ENCODE measurements around the gene FAAP100.

FAAP100 gene

DNA sequence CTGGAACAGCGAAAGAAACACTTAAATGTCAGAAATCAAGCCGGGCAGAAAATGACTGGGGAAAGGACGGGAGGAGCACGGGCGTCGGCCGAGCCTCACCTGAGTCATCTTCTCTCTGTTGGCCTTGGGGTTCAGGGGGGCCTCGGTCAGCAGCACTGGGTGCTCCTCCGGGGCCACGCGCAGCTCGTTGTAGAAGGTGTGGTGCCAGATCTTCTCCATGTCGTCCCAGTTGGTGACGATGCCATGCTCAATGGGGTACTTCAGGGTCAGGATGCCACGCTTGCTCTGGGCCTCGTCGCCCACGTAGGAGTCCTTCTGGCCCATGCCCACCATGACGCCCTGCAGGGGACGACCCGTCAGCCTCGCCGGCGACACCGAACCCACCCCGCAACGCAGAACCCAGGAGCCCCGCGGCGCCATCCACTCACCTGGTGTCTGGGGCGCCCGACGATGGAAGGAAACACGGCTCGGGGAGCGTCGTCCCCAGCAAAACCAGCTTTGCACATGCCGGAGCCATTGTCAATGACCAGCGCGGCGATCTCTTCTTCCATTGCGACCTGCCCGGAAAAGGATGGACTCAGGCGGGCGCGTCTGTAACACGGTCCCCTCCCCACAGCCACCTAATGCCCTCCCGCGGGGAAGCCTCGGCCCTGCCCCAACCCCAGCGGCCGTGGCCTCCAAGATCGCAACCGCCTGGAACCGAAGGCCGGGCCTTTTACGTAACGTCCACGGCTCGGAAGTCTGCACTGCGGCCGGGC lies 40.2 kb downstream of the FAAP100 start:
- no peak for DNase-seq (ENCODE audit: low read depth)

DNA sequence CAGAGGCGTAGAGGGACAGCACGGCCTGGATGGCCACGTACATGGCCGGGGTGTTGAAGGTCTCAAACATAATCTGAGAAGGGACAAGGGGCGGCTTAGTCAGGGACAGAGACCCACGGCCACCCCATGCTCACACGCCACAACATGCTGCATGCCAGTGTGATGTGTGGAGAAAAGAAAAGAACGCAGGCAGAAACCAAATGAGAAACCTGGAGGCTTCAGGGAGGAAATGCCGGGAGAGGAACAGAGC lies 40.7 kb downstream of the FAAP100 start:
- no peak for DNase-seq (ENCODE audit: low read depth)

DNA sequence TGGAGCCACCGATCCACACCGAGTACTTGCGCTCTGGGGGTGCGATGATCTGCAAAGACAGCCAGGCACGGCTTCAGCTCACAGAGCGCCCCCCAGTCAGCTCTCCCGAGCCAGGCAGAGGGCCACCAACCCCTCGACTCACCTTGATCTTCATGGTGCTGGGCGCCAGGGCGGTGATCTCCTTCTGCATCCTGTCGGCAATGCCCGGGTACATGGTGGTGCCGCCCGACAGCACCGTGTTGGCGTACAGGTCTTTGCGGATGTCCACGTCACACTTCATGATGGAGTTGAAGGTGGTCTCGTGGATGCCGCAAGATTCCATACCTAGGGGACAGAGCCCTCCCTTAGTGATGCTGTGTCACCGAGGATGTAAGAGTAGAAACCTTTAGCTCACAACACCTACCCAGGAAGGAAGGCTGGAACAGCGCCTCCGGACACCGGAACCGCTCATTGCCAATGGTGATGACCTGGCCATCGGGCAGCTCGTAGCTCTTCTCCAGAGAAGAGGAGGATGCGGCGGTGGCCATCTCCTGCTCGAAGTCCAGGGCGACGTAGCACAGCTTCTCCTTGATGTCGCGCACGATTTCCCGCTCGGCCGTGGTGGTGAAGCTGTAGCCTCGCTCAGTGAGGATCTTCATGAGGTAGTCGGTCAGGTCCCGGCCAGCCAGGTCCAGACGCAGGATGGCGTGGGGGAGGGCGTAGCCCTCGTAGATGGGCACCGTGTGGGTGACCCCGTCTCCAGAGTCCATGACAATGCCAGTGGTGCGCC lies 41.2 kb downstream of the FAAP100 start:
- DNase-seq (ENCODE audit: low read depth), result no peak

DNA sequence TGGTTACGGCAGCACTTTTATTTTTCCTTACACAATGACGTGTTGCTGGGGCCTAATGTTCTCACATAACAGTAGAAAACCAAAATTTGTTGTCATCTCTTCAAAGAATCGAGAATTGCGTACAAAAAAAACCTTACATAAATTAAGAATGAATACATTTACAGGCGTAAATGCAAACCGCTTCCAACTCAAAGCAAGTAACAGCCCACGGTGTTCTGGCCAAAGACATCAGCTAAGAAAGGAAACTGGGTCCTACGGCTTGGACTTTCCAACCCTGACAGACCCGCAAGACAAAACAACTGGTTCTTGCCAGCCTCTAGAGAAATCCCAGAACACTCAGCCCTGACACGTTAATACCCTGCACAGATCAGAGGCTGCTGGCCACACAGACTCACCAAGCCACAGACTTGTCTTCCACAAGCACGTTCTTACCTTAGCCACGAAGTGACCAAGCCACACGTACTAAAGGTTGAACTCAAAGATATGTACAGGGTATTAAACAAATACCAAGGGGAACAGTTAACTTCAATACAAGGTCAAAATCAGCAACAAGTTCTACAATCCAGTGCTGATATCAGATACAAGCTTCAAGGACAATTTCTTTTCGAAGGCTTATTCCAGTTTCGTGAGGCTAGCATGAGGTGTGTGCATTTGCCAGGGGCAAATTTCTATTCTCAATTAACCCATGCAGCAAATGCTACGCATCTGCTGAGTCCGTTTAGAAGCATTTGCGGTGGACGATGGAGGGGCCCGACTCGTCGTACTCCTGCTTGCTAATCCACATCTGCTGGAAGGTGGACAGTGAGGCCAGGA lies 42.0 kb downstream of the FAAP100 start:
- DNase-seq (ENCODE audit: low read depth), result no peak

DNA sequence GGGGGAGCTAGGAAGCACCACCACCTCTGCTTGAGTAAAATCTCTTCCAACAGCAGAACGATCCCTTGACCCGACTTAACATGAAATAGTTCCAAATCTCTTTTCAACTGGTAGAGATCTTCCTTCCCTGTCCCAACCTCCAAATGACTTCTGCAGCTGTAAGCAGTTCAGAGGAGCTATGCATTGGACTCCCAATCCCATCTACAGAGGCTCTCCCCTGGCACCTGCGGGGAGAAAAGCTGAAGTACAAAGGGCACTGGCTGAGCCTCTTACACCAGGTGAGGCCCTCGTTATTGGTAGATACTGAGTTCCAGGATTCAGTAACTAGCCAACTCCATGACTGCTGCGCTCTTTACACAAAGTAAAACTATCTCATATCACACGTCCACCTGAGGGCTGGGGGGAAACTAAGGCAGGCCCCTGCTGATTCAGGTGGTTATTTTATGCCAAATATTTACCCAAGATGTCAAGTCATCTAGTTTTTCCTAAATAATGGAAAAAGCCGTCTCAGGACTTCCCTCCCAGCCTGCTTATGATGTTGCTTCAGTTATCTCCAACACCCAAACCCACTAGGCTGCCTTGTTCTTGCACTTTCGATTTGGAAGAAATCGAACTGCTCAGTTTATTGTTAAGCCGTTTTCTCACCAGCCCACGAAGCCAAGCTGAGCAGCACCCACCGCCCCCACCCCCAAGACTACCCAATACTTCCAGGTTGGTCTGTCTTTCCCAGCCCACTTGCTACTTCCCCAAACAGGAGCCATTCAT lies 42.8 kb downstream of the FAAP100 start:
- DNase-seq (ENCODE audit: low read depth), result no peak

DNA sequence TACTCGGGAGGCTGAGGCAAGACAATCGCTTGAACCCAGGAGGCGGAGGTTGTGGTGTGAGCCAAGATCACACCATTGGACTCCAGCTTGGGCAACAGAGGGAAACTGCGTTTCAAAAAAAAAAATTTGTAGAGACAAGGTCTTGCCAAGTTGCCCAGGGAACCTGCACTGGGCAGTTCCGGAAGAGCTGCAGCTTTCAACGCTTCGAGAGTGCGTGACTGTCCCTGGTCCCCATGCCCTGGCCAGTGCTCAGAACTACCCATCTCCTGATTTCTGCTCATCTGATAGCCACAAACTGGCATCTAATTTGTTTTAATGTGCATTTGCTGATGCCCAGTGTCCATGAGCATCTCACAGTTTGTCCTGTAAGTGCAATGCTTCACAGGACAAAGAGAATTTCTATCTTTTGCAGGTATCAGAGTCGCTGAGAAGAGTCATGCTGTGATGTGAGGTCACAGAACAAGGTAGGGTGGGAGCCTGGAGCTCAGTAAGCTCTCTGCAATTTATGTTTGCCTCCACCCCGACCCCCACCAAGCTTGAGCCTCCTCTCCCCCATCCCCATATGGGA lies 43.4 kb downstream of the FAAP100 start:
- DNase-seq (ENCODE audit: low read depth), result peak; percentile 45

DNA sequence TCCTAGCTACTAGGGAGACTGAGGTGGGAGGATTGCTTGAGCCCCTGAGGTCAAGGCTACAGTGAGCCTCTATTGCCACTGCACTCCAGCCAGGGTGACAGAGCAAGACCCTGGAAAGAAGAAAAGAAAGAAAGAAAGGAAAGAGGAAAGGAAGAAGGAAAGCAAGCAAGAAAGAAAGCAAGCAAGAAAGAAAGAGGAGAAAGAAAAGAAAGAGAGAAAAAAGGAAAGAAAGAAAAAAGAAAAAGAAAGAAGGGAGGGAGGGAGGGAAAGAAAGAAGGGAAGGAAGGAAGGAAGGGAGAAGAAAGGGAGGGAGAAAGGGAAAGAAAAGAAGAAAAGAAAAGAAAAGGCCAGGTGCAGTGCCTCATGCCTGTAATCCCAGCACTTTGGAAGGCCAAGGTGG lies 48.5 kb downstream of the FAAP100 start:
- DNase-seq (ENCODE audit: low read depth), result no peak

DNA sequence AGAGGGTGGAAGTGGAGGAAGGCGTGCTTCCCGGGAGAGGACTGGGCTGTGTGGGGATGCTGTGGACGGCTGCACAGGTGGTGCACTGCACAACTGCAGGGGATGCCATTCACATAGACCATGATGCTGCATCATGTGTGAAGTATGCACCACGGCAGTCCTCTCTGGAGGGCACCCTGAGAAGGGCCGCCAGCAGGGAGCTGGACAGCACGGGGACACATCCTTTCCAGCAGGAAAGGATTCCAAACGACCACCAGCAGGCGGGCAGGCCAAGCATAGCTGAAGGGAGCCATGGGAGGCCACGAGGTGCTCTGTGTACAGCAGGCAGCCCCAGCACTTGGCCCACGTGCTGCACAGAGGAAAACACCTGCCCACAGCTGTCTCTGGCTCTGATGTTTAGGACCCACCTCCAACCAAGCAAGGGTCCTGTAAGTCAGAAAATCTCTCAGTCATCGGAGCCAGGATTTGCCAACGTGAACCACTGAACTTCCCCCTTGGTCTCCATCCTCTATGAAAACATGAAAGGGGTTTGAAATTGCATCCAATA lies 49.6 kb downstream of the FAAP100 start:
- DNase-seq (ENCODE audit: low read depth), result no peak

DNA sequence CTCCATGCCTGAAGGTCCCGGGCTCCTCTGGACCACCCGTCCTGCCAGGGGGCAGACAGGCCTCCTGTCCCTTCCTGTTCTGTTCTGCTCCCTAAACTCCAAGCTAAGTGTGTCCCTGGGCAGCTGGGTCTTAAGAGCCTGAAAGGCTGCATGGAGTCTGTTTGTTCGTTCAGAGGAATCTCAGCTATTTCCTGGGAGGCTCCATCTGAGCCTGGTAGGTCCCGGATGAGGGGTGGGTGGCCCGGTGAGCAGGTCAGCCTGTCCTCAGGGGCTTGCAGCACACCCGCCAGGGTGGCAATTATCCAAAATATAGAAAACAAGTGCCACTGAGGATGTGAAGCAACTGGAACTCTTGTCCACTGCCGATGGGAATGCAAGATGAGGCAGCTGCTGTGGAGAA lies 52.1 kb downstream of the FAAP100 start:
- DNase-seq (ENCODE audit: low read depth), result no peak

DNA sequence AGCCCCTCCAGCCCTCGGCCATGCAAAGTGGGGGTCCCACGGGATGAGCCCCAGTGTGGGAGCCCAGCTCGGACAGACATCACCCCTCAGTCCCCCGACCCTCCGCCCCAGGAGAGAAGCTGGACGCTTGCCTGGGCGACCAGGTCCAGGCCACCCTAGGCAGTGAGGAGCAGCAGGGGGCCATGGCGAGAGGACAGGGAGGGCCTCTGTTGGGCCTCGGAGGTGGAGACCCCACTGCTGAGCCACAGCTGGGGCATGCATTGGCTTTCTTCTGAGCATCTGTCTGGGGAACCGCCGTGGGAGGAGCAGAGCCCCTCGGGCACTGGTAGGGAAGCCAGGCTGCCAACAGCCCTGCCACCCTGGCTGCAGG lies 52.6 kb downstream of the FAAP100 start:
- DNase-seq (ENCODE audit: low read depth), result no peak

DNA sequence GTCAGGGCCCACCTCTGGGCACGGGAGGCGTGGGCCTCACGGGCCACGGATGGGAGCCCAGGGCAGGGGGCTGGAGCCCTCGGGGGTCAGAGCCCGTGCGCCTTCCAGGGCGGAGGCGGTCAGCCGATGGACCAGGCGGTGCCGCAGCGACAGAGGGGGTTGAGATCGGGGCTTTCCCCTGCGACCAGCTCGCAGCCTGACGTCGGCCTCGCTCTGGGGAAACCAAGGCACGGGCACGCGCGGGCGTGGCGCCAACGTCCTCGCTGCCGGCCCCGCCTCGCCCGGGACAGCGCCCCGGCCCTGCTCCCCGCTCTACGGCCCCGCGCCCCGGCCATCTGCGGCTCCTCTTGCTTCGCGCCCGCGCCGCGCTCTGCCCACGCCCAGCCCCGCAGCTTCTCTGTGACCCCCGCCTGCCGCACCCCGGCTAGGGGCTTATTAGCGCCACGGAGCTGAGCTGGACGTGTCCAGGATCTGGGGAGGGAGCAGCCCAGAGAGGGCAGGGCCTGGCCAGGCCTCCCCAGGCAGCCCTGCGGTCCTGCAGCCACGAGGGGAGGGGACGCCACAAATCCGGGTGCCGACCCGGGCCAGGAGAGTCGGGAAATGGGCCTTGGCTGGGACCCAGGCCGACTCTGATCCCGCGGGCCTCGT lies 53.1 kb downstream of the FAAP100 start:
- DNase-seq (ENCODE audit: low read depth), result no peak

DNA sequence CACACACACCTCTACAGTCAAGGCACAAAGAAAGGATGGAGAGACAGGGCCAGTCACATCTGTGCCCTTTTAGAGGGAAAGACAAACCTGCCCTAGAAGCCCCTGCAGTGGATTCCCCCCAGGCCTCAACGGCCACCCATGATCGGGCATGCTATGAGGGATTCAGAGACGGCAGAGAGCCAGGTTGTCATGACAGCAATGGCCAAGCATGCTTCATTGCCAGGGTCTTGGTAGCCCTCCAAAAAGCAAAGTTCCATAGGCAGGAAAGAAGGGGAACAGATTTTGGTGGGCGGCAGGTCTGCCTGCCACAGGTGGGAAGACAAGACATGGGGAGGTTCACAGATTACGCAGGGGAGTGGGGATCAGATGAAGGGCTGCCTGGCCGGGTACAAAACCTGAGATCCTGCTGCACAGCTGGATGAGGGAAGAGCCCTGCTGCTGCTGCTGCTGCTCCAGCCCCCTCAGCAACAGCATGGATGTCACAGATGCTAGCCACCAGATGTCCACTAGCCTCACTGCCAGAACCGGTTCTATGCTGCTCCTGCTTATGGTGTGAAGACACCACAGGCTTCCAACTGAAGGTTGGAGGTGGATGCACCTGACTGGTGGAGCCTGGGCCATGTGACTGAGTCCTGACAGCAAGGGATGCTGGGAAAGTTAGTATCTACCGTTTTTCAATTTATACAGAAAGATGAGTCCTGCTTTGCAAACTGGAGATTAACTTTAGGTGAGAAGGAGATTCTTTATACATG lies 57.4 kb downstream of the FAAP100 start:
- no peak for DNase-seq (ENCODE audit: low read depth)

DNA sequence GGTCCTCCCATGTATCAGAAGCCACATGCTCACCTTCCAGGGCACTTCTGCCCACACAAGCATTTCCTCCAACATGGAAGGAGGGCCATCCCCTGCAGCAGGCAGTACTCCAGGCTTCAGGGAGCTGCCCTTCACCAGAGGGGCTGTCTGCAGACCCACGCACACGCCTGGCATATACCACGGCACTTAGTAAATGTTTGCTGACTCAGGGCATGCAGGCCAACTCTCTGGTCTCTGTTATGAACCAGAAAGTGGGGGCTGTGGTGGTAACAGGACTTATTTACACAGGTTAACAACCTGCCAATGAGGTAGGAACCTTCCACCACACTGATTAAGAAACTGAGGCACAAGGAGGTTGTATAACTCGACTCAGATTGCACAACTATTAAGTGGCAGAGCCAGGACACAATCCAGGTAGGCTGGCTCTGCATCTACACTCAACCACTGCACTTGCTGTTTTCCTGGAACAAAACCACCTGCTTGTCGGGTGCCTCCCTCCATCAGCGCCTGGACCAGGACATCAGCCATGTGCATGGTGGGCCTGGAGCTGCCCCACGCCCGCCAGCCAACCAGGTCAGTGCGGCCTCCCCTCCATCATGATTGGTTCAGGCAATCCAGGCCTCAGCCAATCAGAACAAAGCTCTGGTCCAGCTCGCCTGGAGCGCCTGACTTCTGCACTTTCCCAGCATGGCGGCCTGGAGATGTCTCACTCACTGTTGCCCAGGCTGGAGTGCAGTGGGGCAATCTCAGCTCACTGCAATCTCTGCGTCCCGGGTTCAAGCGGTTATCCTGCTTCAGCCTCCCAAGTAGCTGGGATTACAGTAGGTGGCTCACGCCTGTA lies 58.7 kb downstream of the FAAP100 start:
- no peak for DNase-seq (ENCODE audit: low read depth)

DNA sequence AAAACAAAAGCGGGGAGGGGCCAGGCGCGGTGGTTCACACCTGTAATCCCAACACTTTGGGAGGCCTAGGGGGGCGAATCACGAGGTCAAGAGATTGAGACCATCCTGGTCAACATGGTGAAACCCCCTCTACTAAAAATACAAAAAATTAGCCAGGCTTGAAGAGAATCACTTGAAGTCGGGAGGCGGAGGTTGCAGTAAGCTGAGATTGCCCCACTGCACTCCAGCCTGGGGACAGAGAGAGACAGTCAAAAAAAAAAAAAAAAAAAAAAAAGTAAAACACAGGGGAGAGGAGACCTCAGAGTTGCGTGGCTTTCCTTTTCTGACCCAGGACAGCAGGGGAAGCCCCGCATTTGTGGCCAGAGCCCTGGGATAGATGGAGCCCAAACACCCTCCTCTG lies 59.4 kb downstream of the FAAP100 start:
- DNase-seq (ENCODE audit: low read depth), result no peak

DNA sequence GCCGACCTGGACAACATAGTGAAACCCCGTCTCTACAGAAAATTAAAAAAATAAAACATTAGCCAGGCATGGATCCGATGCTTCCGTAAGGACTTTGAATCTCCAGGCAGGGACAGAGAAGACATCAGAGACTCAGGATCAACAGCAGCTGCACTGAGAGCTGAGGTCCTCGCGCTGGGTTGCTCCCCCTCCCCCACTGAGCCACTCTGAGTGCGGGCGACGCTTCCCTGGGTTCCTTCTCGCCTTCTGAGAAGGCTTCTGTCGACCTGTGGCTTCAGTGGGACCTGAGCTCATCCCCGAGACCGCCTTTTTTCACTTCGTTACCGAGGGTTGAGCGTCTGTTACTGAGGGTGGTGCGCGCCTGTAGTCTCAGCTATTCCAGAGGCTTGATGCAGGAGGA lies 60.0 kb downstream of the FAAP100 start:
- DNase-seq (ENCODE audit: low read depth), result no peak

DNA sequence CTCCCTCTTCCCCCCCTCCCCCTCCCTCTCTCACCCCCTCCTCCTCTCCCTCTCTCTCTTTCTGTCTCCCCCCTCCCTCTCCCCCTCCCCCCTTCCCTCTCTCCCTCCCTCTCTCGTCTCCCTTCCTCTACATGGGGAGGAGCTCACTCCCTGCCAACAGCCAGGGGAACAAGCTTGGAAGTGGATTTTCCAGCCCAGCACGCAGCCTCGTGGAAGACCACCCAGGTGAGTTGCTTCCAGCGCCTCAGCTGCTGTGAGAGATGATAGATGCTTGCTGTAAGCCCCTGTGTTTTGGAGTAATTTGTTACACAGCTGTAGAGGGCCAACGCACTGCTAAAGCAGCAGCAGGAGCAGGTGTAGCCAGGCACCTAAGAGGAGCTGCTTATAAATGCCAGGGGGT lies 60.4 kb downstream of the FAAP100 start:
- no peak for DNase-seq (ENCODE audit: low read depth)

DNA sequence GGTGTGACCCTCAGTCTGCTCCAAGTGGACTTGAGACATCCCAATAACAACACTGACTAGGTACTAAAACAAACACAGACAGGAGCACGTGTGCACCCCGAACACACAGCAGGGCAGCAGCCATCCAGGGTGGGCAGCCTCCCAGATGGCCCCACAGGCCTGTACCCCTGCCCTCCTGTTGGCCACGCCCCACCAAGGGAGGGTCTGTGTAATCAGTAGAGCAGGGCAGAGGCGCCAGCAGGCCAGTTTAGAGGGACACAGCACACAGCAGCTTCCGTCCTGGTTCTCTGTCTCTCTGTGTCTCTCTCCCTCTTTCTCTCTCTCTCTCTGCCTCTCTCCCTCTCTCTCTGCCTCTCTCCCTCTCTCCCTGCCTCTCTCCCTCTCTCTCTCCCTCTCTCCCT lies 61.0 kb downstream of the FAAP100 start:
- DNase-seq (ENCODE audit: low read depth), result no peak

DNA sequence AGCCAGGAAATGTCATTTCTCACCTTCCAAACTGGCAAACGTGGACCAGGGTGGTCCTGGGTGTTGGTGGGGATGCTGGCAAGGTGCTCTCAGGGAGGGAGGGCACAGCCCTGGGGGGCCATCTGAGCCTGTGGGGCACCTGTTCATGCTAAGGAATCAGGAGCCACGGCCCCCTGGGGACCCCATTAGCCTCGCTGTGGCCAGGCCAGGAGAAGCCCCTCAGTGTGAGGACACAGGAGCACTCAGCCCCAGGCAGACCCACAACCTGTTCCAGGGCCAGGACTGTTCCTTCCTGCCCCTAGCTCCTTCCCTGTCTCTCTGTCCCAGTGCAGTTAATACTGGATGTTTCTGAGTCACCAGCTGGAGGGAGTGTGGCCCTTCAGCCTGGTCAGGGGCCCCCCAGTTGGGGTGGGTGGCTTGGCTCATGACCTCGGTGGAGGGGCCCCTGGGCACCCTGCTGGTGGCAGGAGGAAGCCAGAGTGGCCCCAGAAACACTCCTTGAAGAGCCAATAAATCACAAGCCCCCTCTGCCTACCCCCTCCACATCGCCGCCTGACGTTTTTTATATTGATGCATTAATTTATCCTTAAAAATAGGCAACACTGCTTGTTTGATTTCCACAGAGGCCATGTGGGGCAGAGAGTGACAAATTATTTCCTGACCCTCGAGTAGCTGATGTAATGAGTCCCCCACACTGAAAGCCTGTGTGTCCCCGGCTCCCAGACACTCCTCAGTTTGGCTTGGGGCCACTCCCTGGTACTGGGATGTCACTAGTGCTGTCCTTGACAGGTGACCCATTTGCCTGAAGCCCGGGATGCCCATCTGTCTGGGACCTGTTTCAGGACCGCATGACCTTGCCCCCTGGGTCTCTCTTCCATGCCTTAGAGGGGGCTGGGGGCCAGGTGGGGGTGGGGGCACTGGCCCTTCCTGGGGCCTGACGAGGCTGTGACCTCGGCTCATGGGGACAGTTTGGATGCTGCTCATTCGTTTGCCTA lies 61.9 kb downstream of the FAAP100 start:
- DNase-seq (ENCODE audit: low read depth), result no peak

Measured in HS-5 (cell line).